ENCODE measurements around the gene FAM241A.

- TF ChIP-seq CEBPB (IDR thresholded peaks at IDR 0.05) (no peak), FOSL2 (IDR thresholded peaks at IDR 0.05) (no peak), FOSL2 (CRISPR knock-in tag; IDR thresholded peaks at IDR 0.05) (no peak), CTCF (IDR thresholded peaks at IDR 0.05) (no peak), POLR2A (IDR thresholded peaks at IDR 0.05; ENCODE audit: low read length) (no peak)
Measured at GRCh38 chr4:112140536-112140935, 4.7 kb upstream of the FAM241A start.

Measured in A549 (cell line).